Stimulated activated CD4-positive, alpha-beta T cell treated with anti-CD3 and anti-CD28 coated beads, Interleukin-1b, Interleukin-23, amount 100 ng/mL, for 48 hours (primary cell): Measurements from ENCODE around the gene DTNB.

Experiments
- DNase-seq: peaks from one replicate; pipeline ENCODE4 v3.0.0-alpha.2; 2020

DTNB gene

GRCh38 chr2:25493207-25493606, 180.2 kb downstream of the DTNB start:
- no peak for DNase-seq

GRCh38 chr2:25492726-25493125, 180.7 kb downstream of the DTNB start:
- no peak for DNase-seq

DNA sequence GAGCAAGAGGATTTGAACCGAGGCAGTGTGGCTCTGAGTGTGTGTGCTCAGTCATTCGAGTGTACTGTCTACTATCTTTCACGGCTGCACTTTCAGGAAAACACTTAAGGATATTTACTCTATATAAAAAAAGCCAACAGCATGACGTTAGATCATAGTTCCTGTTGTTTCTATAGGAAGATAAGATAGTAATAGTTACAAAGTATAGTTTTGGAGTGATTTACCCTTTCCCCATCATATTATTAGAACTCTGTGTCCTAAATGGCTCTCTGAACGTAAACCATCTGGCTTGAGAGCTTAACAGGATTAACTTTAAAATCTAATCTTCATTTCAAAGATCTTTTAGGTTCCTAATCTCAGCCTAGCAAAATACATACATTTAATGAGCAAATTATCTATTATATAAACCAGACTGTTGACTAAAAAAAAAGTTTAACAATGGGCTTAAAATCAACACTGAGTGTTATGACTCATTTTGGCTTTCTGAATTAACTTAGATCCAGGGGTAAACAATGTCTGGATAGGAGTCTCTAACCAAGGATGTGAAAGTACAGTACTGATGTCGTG, 181.3 kb downstream of the DTNB start:
- DNase-seq, result no peak

GRCh38 chr2:25491003-25491696, 182.2 kb downstream of the DTNB start:
- DNase-seq, result no peak

DNA sequence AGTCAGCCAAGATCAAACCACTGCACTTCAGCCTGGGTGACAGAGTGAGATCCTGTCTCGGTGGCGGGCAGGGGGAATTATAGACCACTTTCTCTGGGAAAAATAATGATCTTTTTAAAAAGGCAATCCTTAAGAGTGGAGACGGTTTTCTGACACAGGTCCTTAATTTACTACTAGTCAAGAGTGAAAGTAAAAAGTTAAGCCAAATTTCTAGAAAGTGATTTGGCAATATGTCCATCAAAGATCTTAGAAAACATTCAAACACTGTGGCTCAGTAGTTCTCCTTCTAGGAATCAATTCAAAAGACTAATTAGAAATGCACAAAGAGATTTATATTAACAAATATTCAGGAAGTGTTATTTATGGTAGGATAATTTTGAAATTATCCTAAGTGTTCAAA, 183.2 kb downstream of the DTNB start:
- DNase-seq, result no peak

- no peak for DNase-seq
Observed at GRCh38 chr2:25489631-25490030, 183.7 kb downstream of the DTNB start.

GRCh38 chr2:25483607-25484266, 189.6 kb downstream of the DTNB start:
- DNase-seq, result no peak

- DNase-seq, result no peak
Observed at GRCh38 chr2:25482341-25482740, 191.0 kb downstream of the DTNB start.

GRCh38 chr2:25481381-25482300, 191.7 kb downstream of the DTNB start:
- no peak for DNase-seq

- no peak for DNase-seq
Observed at GRCh38 chr2:25480561-25480960, 192.8 kb downstream of the DTNB start.

DNA sequence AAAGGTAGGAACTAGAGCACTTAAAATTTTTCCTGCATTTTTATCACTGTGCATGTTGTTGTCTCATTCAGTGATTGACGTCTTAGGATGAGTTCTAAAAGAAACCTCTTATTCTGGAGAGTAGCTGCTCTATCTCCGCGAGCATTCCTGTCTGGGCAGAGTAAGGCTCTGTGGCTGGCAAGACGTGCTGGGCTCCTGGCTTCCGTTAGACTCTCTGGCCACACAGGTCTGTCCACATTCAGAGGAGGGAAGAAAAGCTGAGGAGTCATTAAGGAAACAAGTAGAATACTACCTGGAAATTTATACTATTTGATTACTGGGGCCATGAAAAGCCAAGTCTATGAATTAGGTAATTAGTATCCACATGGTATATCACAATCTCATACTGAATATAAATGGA, 193.6 kb downstream of the DTNB start:
- DNase-seq, result no peak

DNA sequence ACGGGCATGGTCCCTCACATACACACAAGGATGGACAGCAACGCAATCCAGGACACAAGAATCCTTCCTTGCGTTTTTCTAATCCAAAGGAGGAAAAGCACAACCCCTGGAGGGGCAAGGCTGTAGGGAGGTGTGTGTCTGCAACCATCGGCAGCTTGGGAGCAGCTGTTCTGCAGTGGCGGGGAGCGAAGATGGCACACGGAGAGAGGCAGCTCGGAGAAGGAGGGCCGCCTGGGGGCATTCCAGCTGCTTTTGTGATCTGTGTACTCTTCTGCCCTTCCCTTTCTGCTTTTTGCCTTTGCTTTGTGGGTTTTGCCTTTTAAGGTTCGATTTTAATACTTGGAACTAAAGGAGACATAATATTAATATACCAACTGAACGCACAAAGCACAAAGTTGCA, 194.6 kb downstream of the DTNB start:
- no peak for DNase-seq

GRCh38 chr2:25473758-25474340, 199.5 kb downstream of the DTNB start:
- no peak for DNase-seq

- DNase-seq, result no peak
Observed at GRCh38 chr2:25473131-25473530, 200.2 kb downstream of the DTNB start.

DNA sequence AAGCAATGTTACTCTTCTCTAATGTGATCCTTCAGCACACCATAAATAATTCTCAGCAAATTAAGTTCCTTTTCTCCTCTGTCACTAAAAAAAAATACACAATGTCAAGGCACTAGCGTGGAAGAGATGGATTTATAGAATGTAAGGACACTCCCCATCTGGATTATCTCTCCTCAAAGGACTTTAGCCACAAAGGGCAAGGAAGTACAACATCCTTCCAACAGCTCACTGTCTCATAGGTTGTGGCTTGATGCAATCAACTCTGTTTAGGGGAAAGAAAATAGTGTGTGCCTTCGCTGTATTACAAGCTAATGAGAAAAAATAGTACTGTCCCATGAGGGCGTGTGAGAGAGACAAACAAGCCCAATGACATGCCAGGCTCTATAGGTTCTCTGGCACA, 202.6 kb downstream of the DTNB start:
- no peak for DNase-seq

GRCh38 chr2:25467743-25468142, 205.6 kb downstream of the DTNB start:
- DNase-seq, result no peak

GRCh38 chr2:25462021-25462420, 211.4 kb downstream of the DTNB start:
- DNase-seq, result no peak

DNA sequence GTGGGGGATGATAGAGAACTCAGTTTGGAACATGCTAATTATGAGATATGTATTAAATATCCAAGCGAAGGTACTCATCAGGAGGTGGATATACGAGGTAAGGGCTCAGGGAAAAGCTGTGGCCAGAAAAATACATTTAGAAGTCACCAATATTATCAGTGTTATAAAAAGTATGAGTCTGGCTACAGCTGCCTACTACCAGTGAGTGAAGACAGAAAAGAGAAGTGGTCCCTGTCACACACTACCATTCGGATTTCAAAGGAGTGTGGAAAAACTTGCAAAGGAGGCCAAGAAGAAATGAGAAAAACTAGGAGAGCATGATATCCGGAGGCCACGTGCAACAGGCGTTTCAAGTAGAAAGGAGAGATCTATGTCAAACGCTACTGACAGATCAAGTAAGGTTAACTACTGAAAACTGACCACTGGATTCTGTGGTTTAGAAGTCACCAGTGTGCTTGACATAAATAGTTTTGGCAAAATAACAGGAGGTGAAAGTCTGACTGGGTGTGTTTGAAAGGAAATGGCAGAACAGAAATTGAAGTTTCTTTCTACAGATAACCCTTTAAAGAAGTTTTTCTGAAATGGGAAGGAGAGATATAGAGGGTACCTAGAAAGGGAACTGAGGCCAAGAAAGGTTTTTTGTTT, 213.0 kb downstream of the DTNB start:
- no peak for DNase-seq

- no peak for DNase-seq
Observed at GRCh38 chr2:25454824-25455611, 218.4 kb downstream of the DTNB start.

GRCh38 chr2:25453199-25453905, 220.0 kb downstream of the DTNB start:
- DNase-seq, result peak; percentile 64

- no peak for DNase-seq
Observed at GRCh38 chr2:25448808-25449207, 224.6 kb downstream of the DTNB start.
